RCC 7860 (cell line): ENCODE data around the gene ZNF628.
"Not testable (repeated sequence)": the region's sequence is repeated elsewhere in the genome, so short reads cannot be mapped to it uniquely, and the experiment has no call there.

Experiments used
- DNase-seq: peaks from one replicate; pipeline ENCODE4 v3.0.0-alpha.2; 2015; ENCODE audit warnings: low spot score
- FAIRE-seq: peaks from 2 replicates; lab custom pipeline; 2012; peaks lifted over from hg19 to GRCh38; lab: Jason Lieb, UNC

ZNF628 gene

DNA sequence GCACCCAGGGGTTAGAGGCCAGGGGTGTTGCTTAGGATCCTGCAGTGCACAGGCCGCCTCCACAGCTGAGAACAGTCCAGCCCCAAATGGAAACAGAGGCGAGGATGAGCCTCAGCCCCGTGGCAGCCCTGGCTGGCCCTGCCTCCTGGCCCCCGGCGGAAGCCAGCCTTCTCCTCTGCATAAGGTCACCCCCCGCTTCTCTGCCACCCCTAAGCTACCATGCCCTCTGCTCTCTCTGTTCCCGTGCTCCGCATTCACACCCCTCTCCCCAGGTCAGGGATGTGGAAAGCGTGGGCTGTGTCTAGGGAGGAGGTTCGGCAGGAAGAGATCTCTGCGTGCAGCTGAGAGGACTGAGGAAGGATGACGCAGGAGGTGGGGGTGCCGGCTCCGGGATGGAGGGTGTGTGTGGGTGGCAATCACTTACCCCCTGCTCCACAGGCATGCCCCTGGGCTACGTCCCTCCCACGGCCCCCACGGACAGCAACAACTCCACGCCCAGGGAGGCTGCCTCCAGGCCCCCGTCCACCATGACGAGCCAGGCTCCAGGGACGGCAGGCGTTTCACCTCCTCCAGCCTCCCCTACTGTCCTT is 17.9 kb downstream of the ZNF628 start:
- no peak for FAIRE-seq
- DNase-seq = no peak

DNA sequence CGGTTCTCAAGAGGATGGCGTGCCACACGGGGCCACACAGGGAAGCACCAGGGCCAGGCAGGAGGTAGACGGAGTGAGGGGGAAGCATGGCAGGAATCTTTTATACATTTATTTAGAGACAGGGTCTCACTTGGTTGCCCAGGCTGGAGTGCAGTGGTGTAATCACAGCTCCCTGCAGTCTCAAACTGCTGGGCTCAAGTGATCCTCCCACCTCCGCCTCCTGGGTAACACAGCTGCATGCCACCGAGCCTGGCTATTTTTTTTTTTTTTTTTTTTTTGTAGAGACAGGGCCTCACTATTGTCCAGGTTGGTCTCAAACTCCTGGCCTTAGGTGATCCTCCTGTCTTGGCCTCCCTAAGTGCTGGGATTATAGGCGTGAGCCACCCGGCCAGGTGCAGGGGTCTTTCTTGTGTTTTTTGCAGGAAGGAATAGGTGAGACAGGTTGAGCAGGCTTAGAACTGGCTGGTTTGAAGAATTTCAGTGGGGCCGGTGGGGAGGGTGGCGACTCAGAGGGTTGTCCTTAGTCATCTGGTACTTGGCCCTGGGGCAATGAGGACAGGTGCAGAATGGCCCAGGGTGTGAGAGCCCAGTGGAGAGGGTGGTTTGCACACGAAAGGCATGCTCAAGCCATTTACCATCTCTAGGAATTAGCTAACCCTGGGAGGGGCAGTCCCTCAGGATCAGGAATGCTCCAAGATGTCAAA is 19.4 kb downstream of the ZNF628 start:
- DNase-seq (no peak), FAIRE-seq (no peak)

DNA sequence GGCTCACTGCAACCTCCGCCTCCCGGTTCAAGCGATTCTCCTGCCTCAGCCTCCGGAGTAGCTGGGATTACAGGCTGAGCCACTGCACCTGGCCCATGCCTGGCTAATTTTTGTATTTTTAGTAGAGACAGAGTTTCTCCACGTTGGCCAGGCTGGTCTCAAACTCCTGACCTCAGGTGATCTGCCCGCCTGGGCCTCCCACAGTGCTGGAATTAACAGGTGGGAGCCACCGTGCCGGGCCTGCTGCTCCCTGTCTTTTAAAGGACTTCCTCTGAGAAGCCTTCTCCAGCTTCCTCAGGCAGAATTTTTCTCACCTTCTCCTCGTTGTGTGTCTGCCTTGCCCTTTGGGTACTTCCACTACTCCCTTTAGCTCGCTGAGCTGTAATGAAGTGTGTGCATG is 20.4 kb downstream of the ZNF628 start:
- FAIRE-seq, DNase-seq: not testable (repeated sequence)

DNA sequence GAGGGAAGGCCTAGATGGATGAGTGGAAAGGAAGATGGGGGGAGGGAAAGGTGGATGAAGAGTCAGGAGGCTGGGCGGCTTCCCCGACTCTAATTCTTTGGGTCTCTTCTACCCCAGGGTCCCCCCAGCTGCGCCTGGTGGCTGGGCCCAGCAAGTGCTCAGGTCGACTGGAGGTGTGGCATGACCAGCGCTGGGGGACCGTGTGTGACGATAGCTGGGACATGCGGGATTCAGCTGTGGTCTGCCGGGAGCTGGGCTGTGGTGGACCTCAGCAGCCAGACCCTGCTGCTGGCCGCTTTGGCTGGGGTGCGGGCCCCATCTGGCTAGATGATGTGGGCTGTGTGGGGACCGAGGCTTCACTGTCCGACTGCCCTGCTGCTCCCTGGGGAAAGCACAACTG is 21.3 kb downstream of the ZNF628 start:
- FAIRE-seq = no peak
- no peak for DNase-seq

DNA sequence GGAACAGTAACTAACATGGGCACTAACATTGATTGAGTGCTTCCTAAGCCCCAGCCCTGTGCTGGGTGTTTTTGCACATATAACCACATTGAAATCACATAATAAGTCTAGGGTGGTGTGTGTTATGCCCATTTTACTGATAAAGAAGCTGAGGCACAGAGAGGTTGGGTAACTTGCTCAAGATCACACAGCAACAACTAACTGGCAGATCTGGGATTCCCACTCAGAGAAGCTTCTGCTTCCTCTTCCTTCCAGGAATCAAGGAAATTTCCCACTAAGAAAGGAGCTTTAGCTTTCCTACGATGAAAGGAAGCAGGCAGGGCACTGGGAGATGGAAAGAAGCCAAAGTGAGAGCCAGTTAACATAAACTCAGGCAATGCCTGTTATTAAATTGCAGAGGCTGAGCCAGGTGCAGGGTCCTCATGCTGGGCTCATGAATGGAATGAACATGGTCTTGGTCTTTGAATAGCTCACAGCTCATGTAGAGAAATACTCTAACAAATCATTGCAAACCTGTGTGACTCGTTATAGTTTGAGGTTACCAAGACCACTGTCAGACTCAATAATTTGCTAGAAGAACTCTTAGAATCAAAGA is 21.9 kb downstream of the ZNF628 start:
- DNase-seq (no peak), FAIRE-seq (no peak)

DNA sequence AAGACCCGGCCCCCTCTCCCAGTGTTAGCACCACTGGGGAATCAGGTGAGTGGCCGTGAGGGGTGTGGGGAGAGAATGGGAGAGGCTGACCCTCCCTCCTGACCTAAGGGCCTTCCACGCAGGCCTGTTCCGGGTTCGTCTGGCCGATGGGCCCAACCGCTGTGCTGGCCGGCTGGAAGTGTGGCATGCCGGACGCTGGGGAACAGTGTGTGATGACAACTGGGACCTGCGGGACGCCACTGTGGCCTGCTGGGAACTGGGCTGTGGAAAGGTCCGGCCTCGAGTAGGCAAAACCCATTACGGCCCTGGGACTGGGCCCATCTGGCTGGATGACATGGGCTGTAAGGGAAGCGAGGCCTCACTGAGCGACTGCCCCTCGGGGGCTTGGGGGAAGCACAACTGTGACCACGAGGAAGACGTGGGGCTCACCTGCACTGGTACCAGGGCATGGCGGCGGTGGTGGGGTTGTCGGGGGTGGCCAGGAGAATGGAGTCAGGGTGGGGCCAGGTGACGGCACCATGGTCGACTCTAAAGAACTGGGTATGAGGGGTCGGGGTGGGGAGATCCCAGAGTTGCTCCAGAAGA is 24.0 kb downstream of the ZNF628 start:
- FAIRE-seq = no peak
- DNase-seq = no peak

DNA sequence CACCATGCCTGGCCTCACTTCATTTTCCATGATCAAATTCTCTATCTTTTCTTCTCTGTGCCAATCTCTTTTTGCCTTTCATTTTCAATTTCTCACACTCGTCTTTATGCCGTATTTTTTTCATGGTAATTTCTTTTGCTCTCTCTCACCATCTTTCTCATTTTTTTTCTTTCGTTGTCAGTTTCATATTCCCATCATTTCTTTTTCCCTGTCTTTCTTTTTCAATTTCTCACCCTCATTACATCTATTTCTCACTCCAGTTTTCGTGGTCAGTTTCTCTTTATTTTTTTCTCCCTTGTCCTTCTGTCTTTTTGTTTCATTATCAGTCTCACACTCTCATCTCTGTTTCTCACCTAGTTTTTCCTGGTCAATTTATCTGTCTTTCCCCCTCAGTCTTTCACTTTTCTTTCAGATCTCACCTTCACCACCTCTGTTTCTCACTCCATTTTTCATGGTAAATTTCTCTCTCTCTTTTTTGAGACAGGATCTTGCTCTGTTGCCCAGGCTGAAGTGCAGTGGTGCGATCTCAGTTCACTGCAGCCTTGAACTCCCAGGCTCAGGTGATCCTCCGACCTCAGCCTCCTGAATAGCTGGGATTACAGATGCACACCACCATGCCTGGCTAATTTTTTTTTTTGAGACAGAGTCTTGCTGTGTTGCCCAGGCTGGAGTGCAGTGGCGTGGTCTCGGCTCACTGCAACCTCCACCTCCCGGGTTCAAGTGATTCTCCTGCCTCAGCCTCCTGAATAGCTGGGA is 26.0 kb downstream of the ZNF628 start:
- DNase-seq (no peak), FAIRE-seq (no peak)

DNA sequence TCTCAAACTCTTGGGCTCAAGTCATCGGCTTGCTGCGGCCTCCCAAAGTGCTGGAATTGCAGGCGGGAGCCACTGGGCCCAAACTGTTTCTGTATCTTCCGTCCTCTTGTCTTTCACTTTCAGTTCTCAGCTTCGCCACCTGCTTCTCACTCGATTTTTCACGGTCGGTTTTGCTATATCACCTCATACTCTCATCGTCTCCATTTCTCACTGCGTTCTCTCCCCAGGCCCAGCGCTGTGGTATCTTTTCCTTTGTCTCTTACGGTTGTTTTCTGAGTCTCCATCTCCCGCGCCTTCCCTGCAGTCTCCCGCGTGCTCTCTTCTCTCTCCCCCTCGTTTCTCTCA is 26.7 kb downstream of the ZNF628 start:
- FAIRE-seq = no peak

DNA sequence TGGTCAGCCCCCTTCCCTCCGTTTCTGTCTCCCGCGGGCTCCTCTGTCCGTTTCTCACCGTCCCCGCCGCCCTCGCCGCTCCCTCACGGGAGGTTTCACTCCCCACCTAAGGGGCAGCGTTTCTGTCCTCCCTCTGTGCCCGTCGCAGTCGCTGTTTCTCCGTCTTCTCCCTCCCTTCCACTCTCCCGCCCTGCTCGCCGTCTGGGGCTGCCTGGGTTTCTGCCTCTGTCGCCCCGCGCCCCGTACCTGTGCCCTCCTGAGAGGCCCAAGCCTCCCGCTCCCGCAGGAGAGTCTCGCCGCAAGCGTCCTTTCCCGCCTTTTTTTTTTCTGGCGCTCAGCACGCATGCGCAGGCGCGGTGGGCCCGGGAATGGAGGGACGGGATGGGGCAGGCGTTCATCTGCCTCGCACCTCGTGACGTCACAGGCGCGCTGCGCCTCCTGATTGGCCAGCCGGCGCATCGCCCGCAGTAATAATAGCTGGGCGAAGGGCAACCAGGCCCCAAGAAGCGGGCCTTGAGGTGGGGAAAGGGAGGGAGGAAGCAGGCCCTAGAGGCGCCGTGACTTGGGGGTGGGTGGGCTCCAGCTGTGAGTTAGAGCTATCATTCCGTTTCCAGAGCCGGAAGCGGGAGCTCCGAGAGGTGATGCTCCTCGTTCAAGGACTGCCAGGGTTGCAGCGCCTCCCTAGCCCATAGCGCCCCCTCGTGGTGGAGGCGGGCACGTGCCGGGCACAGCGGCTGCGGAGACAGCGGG is 27.3 kb downstream of the ZNF628 start:
- FAIRE-seq (no peak), DNase-seq (peak; percentile 71)

More for the DNA sequence above, 26.7 kb downstream of the ZNF628 start:
- DNase-seq = no peak

DNA sequence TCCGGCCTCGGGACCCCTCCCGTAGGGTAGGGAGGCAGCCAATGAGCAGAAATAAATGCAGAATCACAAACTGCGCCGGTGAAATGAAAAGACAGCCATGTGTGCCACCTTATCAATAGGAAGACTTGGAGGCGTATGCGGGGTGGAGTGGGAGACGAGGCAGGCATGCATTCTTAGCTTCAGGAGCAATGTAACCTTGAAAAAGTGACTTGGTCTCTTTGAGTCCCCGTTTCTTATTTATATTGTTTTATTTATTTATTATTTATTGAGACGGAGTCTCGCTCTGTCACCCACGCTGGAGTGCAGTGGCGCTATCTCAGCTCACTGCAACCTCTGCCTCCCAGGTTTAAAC is 27.8 kb downstream of the ZNF628 start:
- no peak for FAIRE-seq
- DNase-seq = no peak

DNA sequence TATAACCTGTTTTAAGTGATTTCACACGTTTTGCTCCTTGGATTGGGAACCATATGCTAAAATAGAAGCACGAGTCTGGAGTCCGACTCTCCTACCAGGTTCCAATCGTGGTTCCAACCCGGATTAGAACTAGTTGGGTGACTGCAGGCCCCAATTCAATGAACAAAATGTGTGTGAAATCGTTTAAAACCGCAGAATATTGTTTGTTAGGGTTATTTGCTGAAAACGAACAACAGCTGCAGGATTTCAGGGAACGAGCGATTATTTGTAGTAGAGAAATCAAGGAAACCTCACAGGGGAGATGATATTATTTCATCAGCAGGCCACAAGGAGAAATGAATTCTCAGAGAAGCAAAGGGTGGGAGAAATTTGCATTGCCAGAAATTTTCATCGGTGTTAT is 28.6 kb downstream of the ZNF628 start:
- DNase-seq (no peak), FAIRE-seq (no peak)

DNA sequence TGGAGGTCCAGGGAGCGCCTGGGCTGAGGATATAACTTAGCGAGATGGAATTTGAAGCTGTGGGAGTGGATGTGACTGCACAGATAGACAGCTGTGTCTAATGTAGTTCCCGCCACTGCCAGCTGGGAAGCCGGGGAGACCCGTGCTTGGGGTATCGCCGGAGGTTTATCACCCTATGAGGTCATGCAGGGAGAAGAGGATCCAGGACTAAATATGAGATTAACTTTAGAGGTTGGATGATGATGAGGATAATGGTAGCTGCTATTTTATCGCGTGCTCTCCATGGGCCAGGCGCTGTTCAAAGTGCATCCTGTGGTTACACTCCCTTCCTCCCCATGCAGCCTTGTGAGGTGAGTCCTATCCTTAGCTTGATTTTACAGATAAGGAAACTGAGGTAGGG is 31.7 kb downstream of the ZNF628 start:
- FAIRE-seq (no peak), DNase-seq (no peak)

DNA sequence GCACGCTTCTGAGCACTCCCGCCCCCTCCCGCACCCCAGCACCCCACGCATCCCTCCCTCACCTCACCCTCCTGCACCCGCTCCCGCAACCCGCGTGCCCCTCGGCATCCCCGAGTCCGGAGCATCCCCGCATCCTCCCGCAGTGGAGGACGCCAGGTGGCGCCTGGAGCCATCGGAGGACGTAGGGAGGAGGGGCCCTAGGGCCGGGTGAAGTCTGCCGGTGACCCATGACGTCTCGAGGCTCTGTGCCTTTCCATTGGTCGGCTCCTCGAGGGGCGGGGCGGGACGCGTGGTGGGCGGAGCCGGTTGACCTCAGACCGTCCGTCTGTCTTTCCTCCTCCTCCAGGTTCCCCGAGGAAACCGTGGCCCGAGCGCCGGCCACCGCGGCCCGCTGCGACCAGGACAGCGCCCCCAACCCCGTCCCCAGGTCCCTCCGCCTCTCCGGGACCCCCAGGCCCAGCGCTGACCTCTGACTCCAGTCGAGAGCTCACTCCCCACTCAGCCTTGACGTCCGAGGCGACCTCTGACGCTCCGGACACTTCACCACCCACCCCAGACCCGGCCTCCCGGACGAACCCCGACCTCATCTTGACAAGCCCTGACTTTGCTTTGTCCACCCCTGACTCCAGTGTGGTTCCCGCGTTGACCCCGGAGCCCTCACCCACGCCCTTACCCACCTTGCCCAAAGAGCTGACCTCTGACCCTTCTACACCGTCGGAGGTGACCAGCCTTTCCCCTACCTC is 40.6 kb downstream of the ZNF628 start:
- DNase-seq (peak; percentile 78), FAIRE-seq (peak; percentile 37)

DNA sequence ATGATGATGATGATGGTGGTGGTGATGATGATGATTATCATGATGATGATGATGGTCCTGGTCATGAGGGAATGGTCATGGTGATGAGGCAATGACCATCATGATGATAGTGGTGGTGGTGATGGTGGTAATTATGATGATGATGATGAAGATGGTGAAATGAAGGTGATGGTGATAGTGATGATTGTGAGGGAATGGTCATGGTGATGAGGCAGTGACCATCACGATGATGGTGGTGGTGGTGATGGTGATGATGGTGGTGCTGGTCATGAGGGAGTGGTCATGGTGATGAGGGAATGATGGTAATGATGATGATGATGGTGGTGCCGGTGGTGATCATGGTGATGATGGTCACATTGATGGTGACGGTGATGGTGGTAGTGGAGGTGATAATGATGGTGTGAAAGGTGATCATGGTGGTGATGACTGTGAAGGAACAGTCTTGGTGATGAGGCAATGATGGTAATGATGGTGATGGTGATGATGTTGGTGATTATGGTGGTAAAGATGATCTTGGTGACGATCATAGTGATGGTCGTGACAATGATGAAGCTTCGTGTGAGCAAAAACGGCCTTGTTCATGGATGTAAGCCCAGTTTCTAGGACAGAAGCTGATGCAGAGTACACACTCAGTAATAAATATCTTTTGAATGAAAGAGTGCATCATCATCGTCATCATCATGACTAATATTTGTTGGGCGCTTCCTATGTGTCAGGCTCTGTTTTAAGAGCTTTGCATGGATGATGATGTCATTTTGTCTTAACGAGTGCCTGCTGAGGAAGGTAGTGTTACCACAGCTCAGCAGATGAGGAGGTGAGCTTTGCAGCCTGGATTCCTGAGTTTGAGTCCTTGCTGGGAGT is 43.3 kb downstream of the ZNF628 start:
- FAIRE-seq = no peak
- DNase-seq = peak; percentile 50

DNA sequence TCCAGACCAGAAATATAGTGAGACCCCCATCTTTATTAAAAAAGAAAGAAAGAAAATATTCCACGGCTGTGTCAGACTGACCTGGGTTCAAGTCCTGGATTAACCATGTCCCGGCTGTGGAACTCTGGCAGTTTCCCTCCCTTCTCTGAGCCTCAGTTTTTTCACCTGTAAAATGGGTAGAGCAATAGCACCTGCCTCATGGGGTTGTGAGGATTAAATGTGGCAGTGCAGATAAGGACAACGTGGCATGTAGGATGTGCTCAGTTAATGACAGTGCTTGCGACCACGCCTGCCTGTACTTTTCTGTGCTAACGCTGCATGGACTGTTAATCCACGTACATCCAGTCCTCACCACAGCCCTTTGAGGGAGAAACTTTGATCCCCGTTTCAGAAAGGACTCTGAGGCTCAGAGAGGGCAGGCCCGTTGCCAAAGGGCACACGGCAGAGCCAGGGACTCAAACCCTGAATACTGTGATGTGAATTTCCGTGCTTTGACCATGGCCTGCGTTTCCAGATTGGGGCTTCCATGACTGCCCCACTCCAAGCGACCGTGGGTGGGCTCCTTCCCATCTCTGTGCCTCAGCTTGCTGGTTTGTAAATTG is 44.4 kb downstream of the ZNF628 start:
- FAIRE-seq = no peak

DNA sequence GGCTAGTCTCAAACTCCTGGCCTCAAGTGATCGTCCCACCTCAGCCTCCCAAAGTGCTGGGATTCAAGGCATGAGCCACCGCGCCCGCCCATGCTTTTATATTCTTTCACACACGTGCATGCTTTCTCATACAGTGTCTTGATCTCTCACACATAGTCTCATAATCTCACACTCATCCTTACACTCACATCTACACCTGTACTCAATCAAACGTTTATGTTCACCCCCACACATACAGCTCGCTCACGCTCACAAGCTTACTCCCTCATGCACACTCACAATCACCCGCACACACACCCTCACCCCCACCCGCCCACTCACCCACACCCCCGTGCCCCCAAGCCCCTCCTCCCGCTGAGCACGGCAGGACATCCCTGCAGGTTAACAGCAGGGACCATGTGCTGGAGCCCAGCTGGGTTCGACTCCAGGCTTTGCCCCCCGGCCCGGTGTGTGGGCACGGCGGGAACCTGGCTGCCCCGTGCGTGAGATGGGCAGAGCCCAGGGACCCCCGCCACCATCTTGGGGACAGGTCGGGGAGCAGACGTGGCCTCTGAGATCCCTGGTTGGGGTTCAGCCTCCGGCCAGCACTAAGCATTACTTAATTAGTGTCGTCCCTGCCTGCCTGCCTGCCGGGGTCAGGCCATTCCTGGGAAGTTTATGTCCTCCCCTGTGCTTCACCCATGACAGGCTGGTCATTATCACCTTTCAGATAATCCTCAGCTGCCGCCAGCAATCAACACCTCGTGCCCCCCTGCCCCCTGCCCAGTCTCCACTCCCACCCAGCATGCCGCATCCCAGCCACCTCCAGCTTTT is 49.1 kb downstream of the ZNF628 start:
- FAIRE-seq = no peak
- no peak for DNase-seq

More for the DNA sequence above, 44.4 kb downstream of the ZNF628 start:
- DNase-seq = no peak

DNA sequence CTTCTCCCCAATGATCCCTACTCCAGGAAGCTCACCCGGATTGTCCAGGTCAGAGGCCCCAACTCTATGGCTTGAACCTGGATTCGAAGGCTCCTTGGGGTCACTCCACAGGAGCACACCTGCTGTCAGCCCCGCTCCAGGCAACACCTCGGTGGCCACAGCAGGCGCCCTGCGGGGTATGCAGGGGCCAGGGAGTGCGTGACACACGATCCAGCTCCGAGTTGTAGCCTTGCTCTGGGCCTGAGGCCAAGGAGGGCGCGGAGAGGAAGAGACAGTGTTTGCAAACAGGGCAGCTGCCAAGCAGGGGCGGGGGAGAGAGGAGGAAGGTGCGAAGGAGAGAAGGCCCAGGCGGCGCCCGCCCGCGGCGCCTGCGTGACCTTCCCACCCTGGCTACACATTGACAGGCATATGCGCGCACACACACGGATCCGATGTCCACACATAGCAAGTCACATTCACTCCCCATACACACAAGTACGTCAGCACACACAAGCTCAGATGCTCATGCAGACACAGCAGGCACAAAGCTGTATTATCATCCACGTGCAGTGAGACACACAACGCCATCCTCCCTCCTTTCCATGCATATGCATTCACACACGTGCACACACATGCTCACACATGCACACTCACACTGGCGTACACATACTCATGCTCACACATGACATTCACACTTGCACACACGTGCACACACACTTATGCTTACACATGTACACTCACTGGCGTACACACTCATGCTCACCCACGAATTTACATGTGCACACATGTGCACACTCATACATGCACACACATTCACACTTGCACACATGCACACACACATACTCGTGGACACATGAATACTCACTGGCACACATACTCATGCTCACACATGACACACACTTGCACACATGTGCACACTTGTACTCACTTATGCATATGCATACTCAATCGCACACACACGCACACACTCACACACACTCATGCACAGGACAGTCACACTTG is 50.1 kb downstream of the ZNF628 start:
- DNase-seq (peak; percentile 32), FAIRE-seq (no peak)
